NT2/D1 (cell line): ENCODE measurements around the gene ARPIN.

Experiments
- SUZ12 ChIP-seq: IDR thresholded peaks from 2 replicates; pipeline ENCODE4 v1.6.1; 2011; ENCODE audit not compliant: insufficient read length, insufficient read depth; ENCODE audit errors: extremely low read depth
- YY1 ChIP-seq: IDR thresholded peaks from 2 replicates; pipeline ENCODE4 v1.6.1; 2011; ENCODE audit not compliant: insufficient read length, insufficient read depth
- ZNF274 ChIP-seq: IDR thresholded peaks from 2 replicates; pipeline ENCODE4 v1.6.1; 2011; ENCODE audit warnings: mild to moderate bottlenecking, low read depth, low read length

- no peak for TF ChIP-seq YY1
- TF ChIP-seq ZNF274 = no peak
- no peak for TF ChIP-seq SUZ12
Observed at GRCh38 chr15:89870006-89870405, 42.7 kb downstream of the ARPIN start.
